Neural cell (in vitro differentiated cells): ENCODE results near the gene TTC9C. TPM values are rescaled to one million over a fixed set of nuclear protein-coding genes. Genes with fewer than 3 reads are reported as not detected.

ENCODE experiments used
- H2AFZ ChIP-seq: fragments of 200-600, 300-800 bp; sonication (generic), shearing (Covaris generic); 2 replicates; pipeline ENCODE4 v1.6.0; 2014; ENCODE audit warnings: low read depth, mild to moderate bottlenecking, antibody characterized with exemption, low read length, moderate library complexity
- H3F3A ChIP-seq: fragments of 200-600 bp; shearing (Covaris generic); 2 replicates; pipeline ENCODE4 v1.6.1; 2016; ENCODE audit warnings: mild to moderate bottlenecking, moderate library complexity, mixed read lengths, antibody characterized with exemption, low read length; ENCODE audit not compliant: insufficient read depth, poor library complexity, severe bottlenecking
- H3K27ac ChIP-seq: fragments of 200-600, 300-800 bp; sonication (generic), shearing (Covaris generic); 2 replicates; pipeline ENCODE4 v1.5.1; 2014; ENCODE audit warnings: mild to moderate bottlenecking, low read length, moderate library complexity
- H3K27me3 ChIP-seq: fragments of 300-800, 200-600 bp; sonication (generic), shearing (Covaris generic); 2 replicates; pipeline ENCODE4 v1.6.0; 2014; ENCODE audit warnings: mild to moderate bottlenecking, low read depth, low read length, moderate library complexity; ENCODE audit not compliant: insufficient read depth
- H3K36me3 ChIP-seq: fragments of 300-800, 200-600 bp; sonication (generic), shearing (Covaris generic); 2 replicates; pipeline ENCODE4 v1.5.1; 2014; ENCODE audit warnings: mild to moderate bottlenecking, antibody characterized with exemption, low read length, moderate library complexity; ENCODE audit not compliant: insufficient read depth
- H3K4me2 ChIP-seq: fragments of 300-800, 200-600 bp; sonication (generic), shearing (Covaris generic); 2 replicates; pipeline ENCODE4 v1.6.0; 2014; ENCODE audit warnings: mild to moderate bottlenecking, low read length
- H3K4me3 ChIP-seq: fragments of 300-800, 200-600 bp; sonication (generic), shearing (Covaris generic); 2 replicates; pipeline ENCODE4 v1.5.1; 2014; ENCODE audit warnings: mild to moderate bottlenecking, low read length, moderate library complexity
- H3K79me2 ChIP-seq: fragments of 200-600 bp; shearing (Covaris generic); replicated peaks from 2 replicates; pipeline ENCODE4 v1.6.0; 2014; ENCODE audit warnings: mild to moderate bottlenecking, low read length, moderate library complexity; ENCODE audit not compliant: insufficient read depth
- H3K9ac ChIP-seq: fragments of 300-800, 200-600 bp; sonication (generic), shearing (Covaris generic); 2 replicates; pipeline ENCODE4 v1.6.1; 2016; ENCODE audit warnings: mild to moderate bottlenecking, low read length, mixed read lengths
- H3K9me2 ChIP-seq: fragments of 200-600 bp; shearing (Covaris generic); 2 replicates; pipeline ENCODE4 v1.6.1; 2016; ENCODE audit warnings: mild to moderate bottlenecking, low read length, mixed read lengths; ENCODE audit not compliant: insufficient read depth
- H3K9me3 ChIP-seq: fragments of 200-600, 300-800 bp; sonication (generic), shearing (Covaris generic); 2 replicates; pipeline ENCODE4 v1.6.1; 2016; ENCODE audit warnings: mild to moderate bottlenecking, mixed run types, low read length, moderate library complexity, mixed read lengths
- H4K20me1 ChIP-seq: fragments of 200-600 bp; shearing (Covaris generic); 2 replicates; pipeline ENCODE4 v1.6.1; 2016; ENCODE audit warnings: mild to moderate bottlenecking, mixed run types; ENCODE audit not compliant: insufficient read depth
- EP300 ChIP-seq: fragments of 450-650 bp; conservative IDR thresholded peaks from 2 replicates; pipeline ENCODE4 v1.6.1; 2014; ENCODE audit warnings: antibody characterized with exemption, mild to moderate bottlenecking, moderate library complexity; ENCODE audit not compliant: poor library complexity, severe bottlenecking
- MXI1 ChIP-seq: fragments of 450-650 bp; conservative IDR thresholded peaks from 2 replicates; pipeline ENCODE4 v1.6.1; 2014; ENCODE audit warnings: antibody characterized with exemption, mild to moderate bottlenecking; ENCODE audit not compliant: poor library complexity, severe bottlenecking
- POLR2AphosphoS5 ChIP-seq: IDR thresholded peaks from 2 replicates; pipeline ENCODE4 v1.6.1; 2012
- SMC3 ChIP-seq: fragments of 450-650 bp; conservative IDR thresholded peaks from 2 replicates; pipeline ENCODE4 v1.6.1; 2014; ENCODE audit warnings: antibody characterized with exemption, mild to moderate bottlenecking, moderate library complexity; ENCODE audit not compliant: poor library complexity
- TAF1 ChIP-seq: IDR thresholded peaks from 2 replicates; pipeline ENCODE4 v1.6.1; 2012; ENCODE audit warnings: low read depth
- polyA plus RNA-seq: library from polyadenylated mRNA; depleted of rRNA; stranded (reverse); fragments of >200 nt; gene quantifications from 2 replicates; pipeline ENCODE4 v1.2.3, GENCODE V29; 2014
- TF ChIP-seq, protein P1 (sequence below): fragments of 450-650 bp; IDR thresholded peaks from 2 replicates; pipeline ENCODE4 v1.5.1; 2014; ENCODE audit warnings: antibody characterized with exemption, mild to moderate bottlenecking, moderate library complexity; ENCODE audit not compliant: poor library complexity, severe bottlenecking
- TF ChIP-seq, protein P2 (sequence below): IDR thresholded peaks from 2 replicates; pipeline ENCODE4 v1.6.1; 2012; ENCODE audit warnings: borderline replicate concordance

Gene TTC9C
- polyA plus RNA-seq, 1 donor from 2014 or later, result 48.6 TPM

DNA sequence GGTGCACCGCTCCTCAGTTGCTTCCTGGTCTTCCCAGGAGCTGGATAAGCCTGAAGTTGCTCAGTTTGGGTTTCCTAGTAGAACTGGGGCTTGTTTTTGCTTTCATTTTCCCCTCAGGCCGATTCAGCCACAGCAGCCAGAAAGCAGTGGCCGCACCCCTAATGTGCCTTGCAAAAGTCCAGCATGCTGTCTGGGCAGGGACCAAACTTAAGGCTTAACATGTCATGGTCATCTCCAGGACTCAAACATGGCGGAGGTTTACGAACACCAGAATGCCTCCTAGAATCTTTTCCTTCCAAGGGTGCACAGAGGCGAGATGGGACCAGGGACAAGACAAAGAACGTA is 18.3 kb upstream of the TTC9C start:
- H2AFZ ChIP-seq, result peak overlapping the region; percentile 71
- no peaks in the 10 kb centered on the region for H4K20me1 ChIP-seq
- peak overlapping the region; percentile 94 for H3K4me2 ChIP-seq
- H3K79me2 ChIP-seq, result peaks cover 35% of the 10 kb centered on the region
- peak overlapping the region; percentile 75 for H3K4me3 ChIP-seq
- no peaks in the 10 kb centered on the region for H3K9me2 ChIP-seq
- H3K27ac ChIP-seq, result peak overlapping the region; percentile 96
- peaks cover 11% of the 10 kb centered on the region for H3K36me3 ChIP-seq
- no peaks in the 10 kb centered on the region for H3K9me3 ChIP-seq
- no peaks in the 10 kb centered on the region for H3K27me3 ChIP-seq
- peak overlapping the region; percentile 99 for H3K9ac ChIP-seq
- TF ChIP-seq, protein P1, sequence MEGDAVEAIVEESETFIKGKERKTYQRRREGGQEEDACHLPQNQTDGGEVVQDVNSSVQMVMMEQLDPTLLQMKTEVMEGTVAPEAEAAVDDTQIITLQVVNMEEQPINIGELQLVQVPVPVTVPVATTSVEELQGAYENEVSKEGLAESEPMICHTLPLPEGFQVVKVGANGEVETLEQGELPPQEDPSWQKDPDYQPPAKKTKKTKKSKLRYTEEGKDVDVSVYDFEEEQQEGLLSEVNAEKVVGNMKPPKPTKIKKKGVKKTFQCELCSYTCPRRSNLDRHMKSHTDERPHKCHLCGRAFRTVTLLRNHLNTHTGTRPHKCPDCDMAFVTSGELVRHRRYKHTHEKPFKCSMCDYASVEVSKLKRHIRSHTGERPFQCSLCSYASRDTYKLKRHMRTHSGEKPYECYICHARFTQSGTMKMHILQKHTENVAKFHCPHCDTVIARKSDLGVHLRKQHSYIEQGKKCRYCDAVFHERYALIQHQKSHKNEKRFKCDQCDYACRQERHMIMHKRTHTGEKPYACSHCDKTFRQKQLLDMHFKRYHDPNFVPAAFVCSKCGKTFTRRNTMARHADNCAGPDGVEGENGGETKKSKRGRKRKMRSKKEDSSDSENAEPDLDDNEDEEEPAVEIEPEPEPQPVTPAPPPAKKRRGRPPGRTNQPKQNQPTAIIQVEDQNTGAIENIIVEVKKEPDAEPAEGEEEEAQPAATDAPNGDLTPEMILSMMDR, result no peak
- peaks cover 6% of the 10 kb centered on the region for H3F3A ChIP-seq

GRCh38 chr11:62712276-62712812 is 15.9 kb upstream of the TTC9C start:
- no peak for TF ChIP-seq POLR2AphosphoS5
- TF ChIP-seq, protein P2, sequence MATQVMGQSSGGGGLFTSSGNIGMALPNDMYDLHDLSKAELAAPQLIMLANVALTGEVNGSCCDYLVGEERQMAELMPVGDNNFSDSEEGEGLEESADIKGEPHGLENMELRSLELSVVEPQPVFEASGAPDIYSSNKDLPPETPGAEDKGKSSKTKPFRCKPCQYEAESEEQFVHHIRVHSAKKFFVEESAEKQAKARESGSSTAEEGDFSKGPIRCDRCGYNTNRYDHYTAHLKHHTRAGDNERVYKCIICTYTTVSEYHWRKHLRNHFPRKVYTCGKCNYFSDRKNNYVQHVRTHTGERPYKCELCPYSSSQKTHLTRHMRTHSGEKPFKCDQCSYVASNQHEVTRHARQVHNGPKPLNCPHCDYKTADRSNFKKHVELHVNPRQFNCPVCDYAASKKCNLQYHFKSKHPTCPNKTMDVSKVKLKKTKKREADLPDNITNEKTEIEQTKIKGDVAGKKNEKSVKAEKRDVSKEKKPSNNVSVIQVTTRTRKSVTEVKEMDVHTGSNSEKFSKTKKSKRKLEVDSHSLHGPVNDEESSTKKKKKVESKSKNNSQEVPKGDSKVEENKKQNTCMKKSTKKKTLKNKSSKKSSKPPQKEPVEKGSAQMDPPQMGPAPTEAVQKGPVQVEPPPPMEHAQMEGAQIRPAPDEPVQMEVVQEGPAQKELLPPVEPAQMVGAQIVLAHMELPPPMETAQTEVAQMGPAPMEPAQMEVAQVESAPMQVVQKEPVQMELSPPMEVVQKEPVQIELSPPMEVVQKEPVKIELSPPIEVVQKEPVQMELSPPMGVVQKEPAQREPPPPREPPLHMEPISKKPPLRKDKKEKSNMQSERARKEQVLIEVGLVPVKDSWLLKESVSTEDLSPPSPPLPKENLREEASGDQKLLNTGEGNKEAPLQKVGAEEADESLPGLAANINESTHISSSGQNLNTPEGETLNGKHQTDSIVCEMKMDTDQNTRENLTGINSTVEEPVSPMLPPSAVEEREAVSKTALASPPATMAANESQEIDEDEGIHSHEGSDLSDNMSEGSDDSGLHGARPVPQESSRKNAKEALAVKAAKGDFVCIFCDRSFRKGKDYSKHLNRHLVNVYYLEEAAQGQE, result no peak
- TF ChIP-seq, protein P1, result no peak
- no peak for TF ChIP-seq EP300
- TF ChIP-seq MXI1, result no peak
- no peak for TF ChIP-seq TAF1
- no peak for TF ChIP-seq SMC3
- H3K79me2 ChIP-seq, result peaks cover 18% of the 10 kb centered on the region
- no peak overlapping the region for H3K4me3 ChIP-seq
- H3K27ac ChIP-seq, result no peak overlapping the region
- no peaks in the 10 kb centered on the region for H3K9me2 ChIP-seq
- H3F3A ChIP-seq, result peaks cover 6% of the 10 kb centered on the region
- H3K4me2 ChIP-seq, result no peak overlapping the region
- no peak overlapping the region for H2AFZ ChIP-seq
- no peaks in the 10 kb centered on the region for H3K27me3 ChIP-seq
- no peaks in the 10 kb centered on the region for H3K9me3 ChIP-seq
- H3K36me3 ChIP-seq, result peaks cover 11% of the 10 kb centered on the region
- H4K20me1 ChIP-seq, result no peaks in the 10 kb centered on the region
- no peak overlapping the region for H3K9ac ChIP-seq
